Measurements from ENCODE around the gene PSAT1.

Gene PSAT1

DNA sequence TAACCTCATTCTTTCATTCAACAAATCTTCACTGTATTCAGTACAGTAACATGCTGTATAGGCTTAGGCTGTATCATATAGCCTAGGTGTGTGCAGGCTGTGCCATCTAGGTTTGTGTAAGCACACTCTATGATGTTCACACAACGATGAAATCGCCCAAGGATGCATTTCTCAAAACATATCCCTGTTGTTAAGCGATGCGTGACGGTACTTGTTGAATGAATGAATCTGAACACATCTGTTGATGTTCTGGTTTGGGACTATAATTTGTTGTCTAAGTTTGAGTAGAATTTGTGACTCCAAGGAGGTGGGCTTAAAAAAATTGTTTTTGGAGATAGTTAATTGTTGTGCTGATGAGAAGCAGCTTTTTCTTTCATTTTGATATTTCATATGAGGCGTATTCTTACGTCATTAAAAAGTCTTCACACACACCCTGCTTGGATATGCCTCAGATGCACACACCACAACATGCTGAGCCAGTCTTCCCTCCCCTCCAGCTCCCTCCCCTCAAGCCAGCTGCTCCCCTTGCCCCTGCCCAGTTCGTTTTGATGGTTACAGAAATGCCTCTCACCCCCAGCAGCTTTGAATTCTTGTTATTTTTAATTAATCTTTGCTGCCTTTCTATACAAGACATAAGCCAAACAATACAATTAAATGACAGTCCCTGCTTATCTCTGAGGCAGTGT is 5.5 kb upstream of the PSAT1 start:
- DNase-seq (ENCODE audit: low read depth), result no peak
- no peak overlapping the region for H3K4me3 ChIP-seq (ENCODE audit: low read depth, low read length)

DNA sequence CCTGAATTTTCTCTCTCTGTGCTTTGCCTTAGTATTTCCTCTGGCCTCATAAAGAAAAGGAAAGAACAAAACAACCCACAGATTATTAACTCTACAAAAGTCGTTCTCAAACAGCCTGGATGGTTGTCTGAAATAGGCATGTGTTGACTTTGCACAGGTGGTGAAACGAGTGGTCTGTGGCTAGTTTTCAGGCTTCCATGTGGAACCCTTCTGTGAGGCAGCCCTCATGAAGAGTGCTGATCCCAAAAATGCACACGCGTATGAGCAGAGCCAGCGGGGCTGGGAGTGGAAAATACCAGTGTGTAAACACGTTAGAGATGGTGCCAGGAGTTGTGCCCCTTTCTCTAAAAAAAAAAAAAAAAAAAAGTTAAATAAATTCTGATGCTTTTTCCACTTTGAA is 4.9 kb upstream of the PSAT1 start:
- H3K4me3 ChIP-seq (ENCODE audit: low read depth, low read length), result no peak overlapping the region
- DNase-seq (ENCODE audit: low read depth), result no peak

DNA sequence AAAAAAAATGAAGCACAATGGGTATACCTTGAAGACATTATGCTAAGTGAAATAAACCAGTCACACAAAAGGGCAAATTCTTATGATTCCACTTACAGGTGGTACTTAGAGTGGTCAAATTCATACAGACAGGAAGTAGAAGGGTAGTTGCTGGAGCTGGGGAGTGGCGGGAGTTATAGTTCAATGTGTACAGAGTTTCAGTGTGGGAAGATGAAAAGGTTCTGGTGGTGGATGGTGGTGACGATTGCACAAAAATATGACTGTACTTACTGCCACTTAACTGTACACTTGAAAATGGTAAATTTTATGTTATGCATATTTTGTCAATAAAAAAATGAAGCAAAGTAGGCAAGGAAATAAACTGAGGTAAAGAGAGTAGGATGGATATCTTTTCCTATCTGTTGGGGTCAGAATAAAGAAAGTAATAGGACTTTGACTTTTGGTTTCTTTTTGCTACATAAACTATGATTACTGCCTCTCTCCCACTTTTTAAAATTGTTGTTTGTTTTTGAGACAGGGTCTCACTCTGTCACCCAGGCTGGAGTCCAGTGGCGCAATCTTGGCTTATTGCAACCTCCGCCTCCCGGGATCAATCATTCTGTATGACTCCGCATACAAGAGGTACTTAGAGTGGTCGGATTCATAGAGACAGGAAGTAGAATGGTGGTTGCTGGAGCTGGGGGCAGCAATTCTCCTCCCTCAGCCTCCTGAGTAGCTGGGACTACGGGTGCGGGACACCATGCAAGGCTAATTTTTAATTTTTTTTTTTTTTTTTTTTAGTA is 4.0 kb upstream of the PSAT1 start:
- H3K4me3 ChIP-seq (ENCODE audit: low read depth, low read length), result no peak overlapping the region
- no peak for DNase-seq (ENCODE audit: low read depth)

DNA sequence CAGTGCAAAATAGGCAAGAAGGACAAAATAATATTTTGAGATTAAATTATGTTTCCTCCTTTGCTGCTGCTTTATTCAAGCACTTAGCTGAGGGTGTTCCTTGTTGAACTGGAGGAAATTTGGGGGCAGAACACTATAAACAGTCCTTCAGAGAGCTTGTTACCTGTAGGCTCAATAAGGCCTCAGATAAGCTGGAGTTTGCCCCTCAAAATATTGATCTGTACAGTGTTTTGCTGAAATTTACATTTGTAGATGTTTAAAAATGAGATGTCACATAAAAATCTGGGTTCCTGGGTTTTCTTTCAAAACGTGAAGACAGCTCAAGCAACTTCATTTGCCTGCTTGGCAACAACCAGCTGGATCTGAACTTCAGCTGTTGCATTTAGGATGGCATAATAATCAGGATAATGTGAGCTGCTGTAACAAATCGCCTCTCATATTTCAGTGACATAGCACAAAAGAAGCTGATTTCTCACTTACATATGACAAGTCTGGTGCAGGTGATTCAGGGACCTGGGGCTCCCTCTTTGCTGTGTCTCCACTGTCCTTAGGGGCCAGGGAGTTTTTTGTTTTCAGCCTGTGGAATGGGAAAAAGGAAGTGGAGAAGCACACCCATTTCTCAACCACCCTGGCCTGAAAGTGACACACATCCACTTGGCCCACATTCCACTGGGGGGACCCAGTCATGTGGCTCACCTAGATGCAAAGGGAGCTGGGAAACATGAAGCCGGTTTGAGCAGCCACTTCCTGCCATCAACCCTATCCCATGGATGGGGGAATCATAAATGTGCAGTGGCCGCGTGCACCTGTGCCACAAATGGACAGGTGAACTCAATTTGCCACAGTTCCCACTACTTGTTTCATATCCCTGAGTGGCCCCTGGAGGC is 2.4 kb upstream of the PSAT1 start:
- no peak overlapping the region for H3K4me3 ChIP-seq (ENCODE audit: low read depth, low read length)
- DNase-seq (ENCODE audit: low read depth), result no peak

DNA sequence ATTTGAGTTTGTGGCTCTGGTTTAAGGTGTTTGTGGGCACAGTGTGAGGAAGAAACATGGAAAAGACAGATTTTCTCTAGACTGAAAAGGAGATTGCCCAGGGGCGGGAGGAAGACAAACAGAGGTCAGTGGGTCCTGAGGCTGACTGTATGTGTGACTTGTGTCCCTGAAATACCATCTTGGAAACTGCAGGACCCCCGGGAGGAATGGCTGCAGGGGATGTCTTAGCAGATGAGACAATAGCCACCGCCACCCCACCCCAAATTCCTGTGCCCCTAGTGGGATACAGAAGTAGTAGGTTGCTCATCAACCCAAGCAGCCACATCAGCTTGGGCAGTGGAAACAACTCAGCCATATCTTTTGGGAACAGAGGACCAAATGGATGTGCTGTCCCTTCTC is 1.7 kb upstream of the PSAT1 start:
- DNase-seq (ENCODE audit: low read depth), result no peak
- no peak overlapping the region for H3K4me3 ChIP-seq (ENCODE audit: low read depth, low read length)

DNA sequence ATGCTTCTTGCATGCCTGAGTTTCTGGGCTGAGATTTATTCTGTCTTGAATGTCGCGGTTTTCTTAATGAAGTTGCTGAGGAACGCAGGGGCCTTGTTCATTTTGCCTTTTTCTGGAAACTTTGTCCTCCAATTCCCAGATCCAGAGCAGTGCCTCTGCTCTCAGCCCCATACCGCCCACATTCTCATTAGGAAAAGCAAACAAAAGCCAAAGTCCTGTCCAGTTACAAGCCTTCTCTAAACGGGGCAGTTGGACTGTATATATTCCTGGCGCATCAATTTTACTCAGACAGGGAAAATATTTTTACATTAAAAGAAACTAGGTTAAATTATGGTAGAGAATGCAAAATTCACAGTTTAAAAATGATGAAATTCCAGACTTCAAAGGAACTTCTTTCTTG is 1.2 kb upstream of the PSAT1 start:
- DNase-seq (ENCODE audit: low read depth), result no peak
- peak overlapping the region; percentile 96 for H3K4me3 ChIP-seq (ENCODE audit: low read depth, low read length)

DNA sequence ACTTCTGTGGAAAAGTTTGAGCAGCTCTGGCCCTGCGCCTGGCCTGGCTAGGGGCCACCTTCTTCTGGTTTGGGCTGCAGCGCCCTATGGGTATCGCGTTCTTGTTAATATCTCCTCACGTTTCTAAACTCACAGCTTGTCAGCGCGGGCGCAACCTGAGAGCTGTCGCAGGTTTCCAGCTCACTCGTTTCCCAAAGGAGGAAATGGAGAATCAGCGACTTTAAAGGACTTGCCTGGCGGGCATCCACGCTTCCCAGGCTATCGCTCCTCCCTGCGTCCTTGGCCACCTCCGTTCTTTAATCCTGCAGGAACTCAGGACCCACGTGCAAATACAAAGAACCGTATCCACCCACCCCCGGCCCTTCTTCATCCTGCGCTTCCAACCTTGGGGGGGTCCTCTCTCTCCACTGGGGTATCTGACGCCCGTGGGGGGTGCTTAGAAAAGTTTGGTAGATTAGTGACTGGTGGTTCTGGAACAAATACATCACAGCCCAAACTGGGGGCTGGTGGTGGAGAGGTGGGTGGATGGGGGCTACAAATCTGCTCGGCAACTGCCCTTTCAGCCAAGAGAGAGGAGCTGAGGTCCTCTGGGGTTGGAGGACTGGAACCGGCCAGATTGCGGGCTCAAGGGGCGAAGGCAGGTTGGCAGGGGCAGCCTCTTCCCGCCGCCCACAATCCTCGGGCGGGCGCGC is 578 bp upstream of the PSAT1 start:
- no peak for DNase-seq (ENCODE audit: low read depth)
- H3K4me3 ChIP-seq (ENCODE audit: low read depth, low read length), result peak overlapping the region; percentile 96

DNA sequence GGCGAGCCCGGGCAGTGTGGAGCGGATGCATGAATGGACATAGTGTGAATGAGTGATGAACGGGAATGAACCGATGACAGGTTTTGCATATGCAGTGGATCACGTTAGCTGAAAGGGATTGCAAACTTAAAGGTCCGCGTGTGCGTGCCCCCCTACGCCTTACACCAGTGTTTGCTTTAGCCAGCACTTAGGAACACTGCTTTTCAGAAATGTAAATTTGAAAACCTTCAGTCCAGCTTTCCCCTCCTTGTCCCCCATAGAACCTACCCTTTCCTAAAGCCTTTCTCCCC is 692 bp downstream of the PSAT1 start:
- peak overlapping the region; percentile 96 for H3K4me3 ChIP-seq (ENCODE audit: low read depth, low read length)
- no peak for DNase-seq (ENCODE audit: low read depth)

DNA sequence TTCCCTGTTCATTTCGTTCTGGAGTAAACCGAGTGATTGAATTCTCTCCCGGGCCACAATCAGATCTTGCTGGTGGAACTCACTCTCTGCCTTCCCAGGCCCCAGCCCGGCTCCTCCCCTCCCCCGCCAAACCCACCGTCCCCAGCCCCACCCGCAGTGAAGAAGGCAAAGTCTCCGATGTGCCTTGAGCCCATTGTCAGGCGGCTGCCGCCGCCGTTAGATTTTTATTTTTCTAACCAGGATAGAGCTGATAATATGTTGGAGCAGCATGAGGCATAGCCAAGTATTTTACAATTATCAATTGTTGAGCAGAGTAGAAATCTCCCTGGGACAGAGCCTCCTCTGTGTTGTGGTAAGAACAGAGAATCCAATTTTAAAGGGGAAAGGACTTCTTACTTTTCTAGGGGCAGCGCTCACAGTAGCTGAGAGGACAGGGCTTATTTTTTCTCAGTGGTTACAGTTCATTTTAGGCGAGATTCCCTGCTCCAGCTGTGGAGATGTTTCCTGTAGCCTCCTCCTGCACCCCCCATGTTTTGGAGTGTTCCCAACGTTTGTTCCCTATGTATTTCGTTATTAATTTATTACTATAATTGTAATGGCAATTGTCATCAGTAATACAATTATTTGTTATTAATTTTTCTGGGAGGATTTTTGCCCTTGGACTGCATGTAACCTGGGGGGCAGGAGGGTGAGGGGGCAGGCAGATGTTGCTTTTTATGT is 1.3 kb downstream of the PSAT1 start:
- DNase-seq (ENCODE audit: low read depth), result no peak
- peak overlapping the region; percentile 96 for H3K4me3 ChIP-seq (ENCODE audit: low read depth, low read length)

DNA sequence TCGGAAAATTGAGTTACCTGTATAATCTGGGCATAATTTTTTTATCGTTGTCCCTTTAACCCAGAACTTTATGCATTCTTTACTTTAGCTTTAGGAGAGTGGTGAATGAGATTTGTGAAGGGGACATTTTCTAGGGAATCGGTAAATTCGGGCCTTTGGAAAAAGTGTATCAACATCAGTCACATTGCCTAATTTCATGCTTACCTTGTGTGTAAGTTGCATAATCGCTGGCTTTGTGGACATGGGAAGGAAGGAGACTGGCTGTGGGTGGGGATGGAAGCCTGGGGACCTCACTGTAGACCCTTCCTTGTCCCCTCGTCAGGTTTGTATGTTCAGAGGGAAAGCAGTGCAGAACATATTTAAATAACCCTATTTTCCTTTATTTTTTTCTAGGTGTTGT is 3.3 kb downstream of the PSAT1 start:
- no peak overlapping the region for H3K4me3 ChIP-seq (ENCODE audit: low read depth, low read length)
- DNase-seq (ENCODE audit: low read depth), result no peak

DNA sequence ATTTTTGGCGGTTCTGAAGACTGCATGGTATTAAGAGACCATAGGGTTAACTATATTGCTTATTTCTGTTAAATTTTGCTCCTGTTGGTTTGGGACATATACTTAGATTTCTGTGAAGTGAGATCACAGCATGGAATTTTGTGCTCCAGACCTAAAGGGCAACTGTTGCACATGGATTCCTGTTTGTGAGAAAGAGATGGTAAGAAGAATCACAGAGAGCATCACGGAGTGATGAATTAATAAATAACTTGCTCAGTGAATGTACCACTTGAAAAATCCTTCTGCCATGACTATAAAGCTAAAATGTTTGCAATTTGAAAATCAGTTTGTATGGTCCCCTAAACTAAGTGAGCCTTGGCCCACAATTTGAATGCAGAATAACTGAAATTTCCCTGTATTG is 4.5 kb downstream of the PSAT1 start:
- no peak overlapping the region for H3K4me3 ChIP-seq (ENCODE audit: low read depth, low read length)
- no peak for DNase-seq (ENCODE audit: low read depth)

DNA sequence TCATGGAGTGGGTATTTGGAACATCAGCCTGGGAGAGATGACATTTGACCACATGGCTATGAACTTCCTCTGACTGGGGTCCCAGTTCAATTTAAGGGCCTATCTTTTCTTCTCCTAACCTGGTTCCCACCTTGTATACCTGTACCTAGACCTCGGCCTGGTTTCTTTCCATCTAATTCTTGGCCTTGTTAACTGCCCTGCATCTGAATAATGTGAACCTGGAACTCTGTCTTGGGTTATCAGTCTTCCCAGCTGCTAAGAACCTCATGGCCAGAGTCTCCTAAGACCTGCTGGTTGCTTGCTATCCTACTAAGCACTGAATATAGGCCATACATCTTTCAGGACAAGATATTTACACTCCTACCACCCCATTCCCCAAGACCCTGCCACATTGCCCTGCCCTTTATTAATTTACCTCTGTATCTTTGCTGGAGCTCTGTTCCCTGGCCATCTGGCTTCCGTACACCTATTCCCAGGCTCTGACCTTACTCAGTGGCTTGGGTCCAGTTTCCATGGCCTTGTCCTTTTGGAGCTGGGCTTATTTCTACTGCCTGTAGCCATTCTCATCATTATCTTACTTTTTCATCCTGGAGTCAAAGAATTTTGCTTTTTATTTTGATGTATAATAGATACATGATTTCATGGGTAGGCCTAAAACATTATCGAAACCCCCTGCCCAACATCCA is 6.6 kb downstream of the PSAT1 start:
- no peak overlapping the region for H3K4me3 ChIP-seq (ENCODE audit: low read depth, low read length)
- no peak for DNase-seq (ENCODE audit: low read depth)

DNA sequence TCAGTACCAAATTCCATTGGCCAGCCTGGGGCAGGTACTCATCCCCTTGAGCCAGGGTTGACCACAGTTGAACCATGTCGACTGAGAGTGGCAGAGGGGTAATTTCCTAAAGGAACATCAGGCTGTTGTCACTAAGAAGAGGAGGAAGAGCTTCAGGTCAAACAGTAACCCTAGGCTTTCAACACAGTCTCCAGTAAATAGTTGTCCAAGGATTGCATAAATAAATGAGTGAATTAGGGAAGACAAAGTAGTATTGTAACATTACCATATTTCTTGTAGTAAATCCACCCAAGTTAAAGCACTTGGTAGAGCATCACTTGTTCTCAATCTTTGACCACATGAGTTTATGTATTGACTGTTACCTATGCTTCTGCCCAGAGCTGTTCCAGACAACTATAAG is 7.4 kb downstream of the PSAT1 start:
- DNase-seq (ENCODE audit: low read depth), result no peak
- no peak overlapping the region for H3K4me3 ChIP-seq (ENCODE audit: low read depth, low read length)

DNA sequence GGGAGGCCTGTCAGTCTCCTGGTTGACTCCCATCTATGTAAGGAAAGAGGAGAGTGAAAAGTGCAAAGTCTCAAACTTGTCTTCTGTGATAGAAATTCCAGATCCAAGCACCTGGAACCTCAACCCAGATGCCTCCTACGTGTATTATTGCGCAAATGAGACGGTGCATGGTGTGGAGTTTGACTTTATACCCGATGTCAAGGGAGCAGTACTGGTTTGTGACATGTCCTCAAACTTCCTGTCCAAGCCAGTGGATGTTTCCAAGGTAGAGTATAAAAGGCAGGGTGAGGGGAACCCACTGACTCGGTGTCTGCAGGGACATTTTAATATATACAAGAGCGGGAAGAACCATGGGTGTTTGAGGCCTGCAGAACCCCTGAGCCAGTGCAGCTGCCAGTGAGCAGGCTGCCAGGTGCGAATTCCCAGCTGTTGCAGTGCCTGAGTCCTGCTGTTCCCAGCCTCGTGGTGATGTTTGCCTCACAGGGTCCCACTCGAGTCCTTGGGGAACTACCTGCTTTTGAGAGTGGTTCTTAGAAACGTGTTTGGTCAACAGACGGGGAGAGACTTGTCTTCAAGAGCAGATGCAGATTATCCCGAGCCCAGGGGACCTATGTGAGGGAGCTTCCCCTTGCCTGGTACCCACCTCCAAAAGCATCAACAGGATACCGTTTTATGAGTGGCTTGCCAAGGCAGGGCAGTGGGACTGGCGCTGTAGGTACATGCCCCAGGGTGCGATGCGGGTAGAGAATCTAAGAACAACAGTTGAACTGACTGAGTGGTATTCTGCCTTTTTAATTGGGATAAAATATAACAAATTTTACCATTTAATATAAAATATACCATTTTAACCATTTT is 9.5 kb downstream of the PSAT1 start:
- no peak for DNase-seq (ENCODE audit: low read depth)
- no peak overlapping the region for H3K4me3 ChIP-seq (ENCODE audit: low read depth, low read length)

DNA sequence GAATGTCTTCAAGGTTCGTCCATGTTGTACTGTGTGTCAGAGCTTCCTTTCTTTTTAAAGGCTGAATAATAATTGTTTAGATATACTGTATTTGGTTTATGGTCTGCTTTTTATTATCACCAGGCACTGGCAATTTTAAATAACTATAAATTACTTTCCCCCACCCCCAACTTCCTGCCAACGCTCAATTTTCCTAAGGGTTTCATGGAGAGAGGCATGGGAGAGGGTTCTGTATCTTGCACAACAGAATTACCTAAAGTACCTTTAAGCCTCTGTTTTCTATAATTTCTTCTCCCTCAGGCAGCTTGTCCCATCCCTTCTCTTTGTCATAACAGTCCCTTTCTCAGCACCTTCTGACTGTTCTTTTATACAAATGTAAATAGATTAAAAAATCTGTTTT is 10.4 kb downstream of the PSAT1 start:
- no peak for DNase-seq (ENCODE audit: low read depth)
- no peak overlapping the region for H3K4me3 ChIP-seq (ENCODE audit: low read depth, low read length)

DNA sequence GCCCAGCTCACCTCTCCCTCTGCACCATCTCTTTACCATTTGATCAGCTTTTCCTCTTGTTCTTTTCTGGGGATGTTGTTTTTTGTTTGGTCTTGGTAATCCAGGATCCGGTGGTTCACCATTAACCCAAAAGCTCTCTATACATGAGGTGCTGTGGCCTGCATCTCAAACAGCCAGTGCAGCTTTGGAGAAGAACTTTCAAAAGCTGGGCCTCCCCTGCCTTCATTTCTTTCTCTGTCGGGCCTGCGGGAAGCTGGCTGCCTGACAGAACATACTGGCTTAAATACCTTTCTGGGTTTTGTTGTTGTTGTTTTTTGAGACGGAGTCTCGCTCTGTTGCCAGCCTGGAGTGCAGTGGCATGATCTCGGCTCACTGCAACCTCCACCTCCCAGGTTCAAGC is 12.1 kb downstream of the PSAT1 start:
- no peak overlapping the region for H3K4me3 ChIP-seq (ENCODE audit: low read depth, low read length)
- no peak for DNase-seq (ENCODE audit: low read depth)

DNA sequence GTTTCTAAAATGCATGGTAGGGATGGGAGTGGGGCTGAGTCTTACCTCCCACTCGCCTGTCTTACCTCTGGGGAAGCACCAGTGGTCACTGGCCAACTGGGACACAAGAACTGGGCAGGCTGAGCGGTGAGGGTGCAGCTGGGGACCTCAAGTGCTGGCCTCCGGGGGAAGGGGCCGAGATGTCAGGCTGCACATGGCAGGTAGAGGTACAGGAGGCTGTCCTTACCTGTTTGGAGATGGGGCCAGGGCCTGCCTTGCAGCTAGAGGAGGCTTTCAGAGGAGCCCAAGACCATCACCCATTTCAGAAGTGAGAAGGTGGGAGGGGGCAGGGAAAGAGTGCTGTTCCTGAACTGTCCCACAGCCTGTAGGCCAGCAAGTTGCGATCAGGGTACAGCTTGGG is 14.2 kb downstream of the PSAT1 start:
- DNase-seq (ENCODE audit: low read depth), result no peak
- no peak overlapping the region for H3K4me3 ChIP-seq (ENCODE audit: low read depth, low read length)
